Smooth muscle cell (in vitro differentiated cells): ENCODE data around the gene SPTBN4. TPM values are rescaled to one million over a fixed set of nuclear protein-coding genes. Genes with fewer than 3 reads are reported as not detected.
A peak's percentile ranks its signal among the peaks of the same experiment; 100 is the strongest.
"Not testable (repeated sequence)": the region's sequence is repeated elsewhere in the genome, so short reads cannot be mapped to it uniquely, and the experiment has no call there.

Experiments used
- DNase-seq: peaks from one replicate; lab custom pipeline; 2025; ENCODE audit not compliant: unreplicated experiment; lab: John Stamatoyannopoulos, UW
- H2AFZ ChIP-seq: fragments of 200-600 bp; sonication (generic); 2 replicates; pipeline ENCODE4 v1.6.0; 2016; ENCODE audit warnings: antibody characterized with exemption, low read depth, mild to moderate bottlenecking
- H3F3A ChIP-seq: fragments of 200-600 bp; sonication (generic); 2 replicates; pipeline ENCODE4 v1.6.0; 2017; ENCODE audit warnings: antibody characterized with exemption, low read depth
- H3K27ac ChIP-seq: fragments of 200-600 bp; sonication (generic); 2 replicates; pipeline ENCODE4 v1.5.1; 2016; ENCODE audit warnings: low read depth, mild to moderate bottlenecking
- H3K27me3 ChIP-seq: fragments of 200-600 bp; sonication (generic); 2 replicates; pipeline ENCODE4 v1.6.1; 2016; ENCODE audit warnings: low read depth, mild to moderate bottlenecking
- H3K36me3 ChIP-seq: fragments of 200-600 bp; sonication (generic); 2 replicates; pipeline ENCODE4 v1.5.1; 2016; ENCODE audit warnings: low read depth
- H3K4me1 ChIP-seq: fragments of 200-600 bp; sonication (generic); 2 replicates; pipeline ENCODE4 v1.5.1; 2016; ENCODE audit warnings: low read depth
- H3K4me2 ChIP-seq: fragments of 200-600 bp; sonication (generic); 2 replicates; pipeline ENCODE4 v1.6.0; 2016; ENCODE audit warnings: mild to moderate bottlenecking
- H3K4me3 ChIP-seq: fragments of 200-600 bp; sonication (generic); 2 replicates; pipeline ENCODE4 v1.5.1; 2016; ENCODE audit warnings: mild to moderate bottlenecking
- H3K79me2 ChIP-seq: fragments of 200-600 bp; sonication (generic); 2 replicates; pipeline ENCODE4 v1.6.0; 2016; ENCODE audit warnings: low read depth, mild to moderate bottlenecking
- H3K9ac ChIP-seq: fragments of 200-600 bp; sonication (generic); 2 replicates; pipeline ENCODE4 v1.6.0; 2016; ENCODE audit warnings: low read depth
- H3K9me3 ChIP-seq: fragments of 200-600 bp; sonication (generic); replicated peaks from 2 replicates; pipeline ENCODE4 v1.5.1; 2016; ENCODE audit warnings: low read depth
- H4K20me1 ChIP-seq: fragments of 200-600 bp; sonication (generic); 2 replicates; pipeline ENCODE4 v1.6.0; 2016; ENCODE audit warnings: low read depth
- WGBS: methylation state at CpG from one replicate; pipeline ENCODE4 v1.1.7; 2016; ENCODE audit warnings: low lambda C conversion rate; 5-methylcytosine and 5-hydroxymethylcytosine counted together
- polyA plus RNA-seq: library from polyadenylated mRNA; unstranded; fragments of >200 nt; fragmentation: Nextera tagmentation; extraction: Ambion mirVana; gene quantifications from 2 replicates; pipeline ENCODE4 v1.2.1, GENCODE V29; 2016
- total RNA-seq: library from RNA; depleted of rRNA; stranded (reverse); fragments of >200 nt; gene quantifications from 2 replicates; pipeline ENCODE4 v1.2.3, GENCODE V29; 2014
- TF ChIP-seq, protein P1 (sequence below): fragments of 200-600 bp; sonication (generic); IDR thresholded peaks from 2 replicates; pipeline ENCODE4 v1.5.1; 2017; ENCODE audit warnings: borderline replicate concordance, mild to moderate bottlenecking, antibody characterized with exemption; ENCODE audit not compliant: insufficient read depth, poor library complexity, severe bottlenecking

SPTBN4 gene
- total and polyA plus RNA-seq, 2 experiments from 2014 or later: 1.0 to 1.2 TPM

GRCh38 chr19:40431698-40432097, 35.1 kb upstream of the SPTBN4 start:
- no peak for DNase-seq
- 94% methylated on average over 3 of the region's 3 CpGs for WGBS
- Histone ChIP-seq H3K9ac (no peak overlapping the region), H3K79me2 (peaks cover 3% of the 10 kb centered on the region), H3K36me3 (no peaks in the 10 kb centered on the region), H3K9me3 (no peaks in the 10 kb centered on the region), H3F3A (peaks cover 30% of the 10 kb centered on the region), H2AFZ (no peak overlapping the region), H3K4me3 (no peak overlapping the region), H3K27me3 (no peaks in the 10 kb centered on the region), H3K4me1 (peaks cover 16% of the 10 kb centered on the region), H3K27ac (peak overlapping the region; percentile 95), H3K4me2 (no peak overlapping the region), H4K20me1 (no peaks in the 10 kb centered on the region)
- TF ChIP-seq, protein P1, sequence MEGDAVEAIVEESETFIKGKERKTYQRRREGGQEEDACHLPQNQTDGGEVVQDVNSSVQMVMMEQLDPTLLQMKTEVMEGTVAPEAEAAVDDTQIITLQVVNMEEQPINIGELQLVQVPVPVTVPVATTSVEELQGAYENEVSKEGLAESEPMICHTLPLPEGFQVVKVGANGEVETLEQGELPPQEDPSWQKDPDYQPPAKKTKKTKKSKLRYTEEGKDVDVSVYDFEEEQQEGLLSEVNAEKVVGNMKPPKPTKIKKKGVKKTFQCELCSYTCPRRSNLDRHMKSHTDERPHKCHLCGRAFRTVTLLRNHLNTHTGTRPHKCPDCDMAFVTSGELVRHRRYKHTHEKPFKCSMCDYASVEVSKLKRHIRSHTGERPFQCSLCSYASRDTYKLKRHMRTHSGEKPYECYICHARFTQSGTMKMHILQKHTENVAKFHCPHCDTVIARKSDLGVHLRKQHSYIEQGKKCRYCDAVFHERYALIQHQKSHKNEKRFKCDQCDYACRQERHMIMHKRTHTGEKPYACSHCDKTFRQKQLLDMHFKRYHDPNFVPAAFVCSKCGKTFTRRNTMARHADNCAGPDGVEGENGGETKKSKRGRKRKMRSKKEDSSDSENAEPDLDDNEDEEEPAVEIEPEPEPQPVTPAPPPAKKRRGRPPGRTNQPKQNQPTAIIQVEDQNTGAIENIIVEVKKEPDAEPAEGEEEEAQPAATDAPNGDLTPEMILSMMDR: no peak

DNA sequence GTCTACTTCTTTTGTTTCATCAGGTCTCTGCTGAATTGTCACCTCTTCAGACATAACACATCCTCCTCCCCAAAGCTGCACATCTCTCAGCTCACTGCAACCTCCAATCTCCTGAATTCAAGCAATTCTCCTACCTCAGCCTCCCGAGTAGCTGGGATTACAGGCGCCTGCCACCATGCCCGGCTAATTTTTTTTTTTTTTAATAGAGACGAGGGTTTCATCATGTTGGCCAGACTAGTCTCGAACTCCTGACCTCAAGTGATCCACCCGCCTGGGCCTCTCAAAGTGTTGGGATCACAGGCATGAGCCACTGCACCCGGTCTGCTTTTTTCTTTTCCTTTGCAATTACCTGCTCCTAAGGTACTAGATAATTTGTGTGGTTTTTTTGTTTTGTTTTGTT, 34.0 kb upstream of the SPTBN4 start:
- H3K27me3 ChIP-seq, H3K36me3 ChIP-seq, DNase-seq, H3K79me2 ChIP-seq, H3K9me3 ChIP-seq, H2AFZ ChIP-seq, H4K20me1 ChIP-seq: not testable (repeated sequence)
- WGBS: 56% methylated on average over 7 of the region's 7 CpGs
- Histone ChIP-seq H3F3A (peaks cover 30% of the 10 kb centered on the region), H3K27ac (peak overlapping the region; percentile 95), H3K4me1 (peaks cover 16% of the 10 kb centered on the region), H3K9ac (peak overlapping the region; percentile 82), H3K4me2 (peak overlapping the region; percentile 82), H3K4me3 (peak overlapping the region; percentile 50)

- Histone ChIP-seq H3K4me1 (peaks cover 16% of the 10 kb centered on the region), H2AFZ (peak overlapping the region; percentile 92), H4K20me1 (no peaks in the 10 kb centered on the region), H3K9me3 (no peaks in the 10 kb centered on the region), H3K4me2 (peak overlapping the region; percentile 82), H3F3A (peaks cover 30% of the 10 kb centered on the region), H3K9ac (peak overlapping the region; percentile 82), H3K36me3 (no peaks in the 10 kb centered on the region), H3K27ac (peak overlapping the region; percentile 95), H3K27me3 (no peaks in the 10 kb centered on the region), H3K79me2 (no peaks in the 10 kb centered on the region), H3K4me3 (peak overlapping the region; percentile 50)
- WGBS: 4% methylated on average over 20 of the region's 50 CpGs
- DNase-seq: peak; percentile 59
- TF ChIP-seq, protein P1: no peak
Observed at GRCh38 chr19:40433391-40434216, 33.2 kb upstream of the SPTBN4 start.

GRCh38 chr19:40438284-40438683, 28.5 kb upstream of the SPTBN4 start:
- Histone ChIP-seq H3K79me2 (peaks cover 30% of the 10 kb centered on the region), H3K9me3 (no peaks in the 10 kb centered on the region), H4K20me1 (peaks cover 37% of the 10 kb centered on the region), H3K4me1 (peaks cover 12% of the 10 kb centered on the region), H3K4me2 (no peak overlapping the region), H3K9ac (no peak overlapping the region), H3F3A (peaks cover 33% of the 10 kb centered on the region), H3K36me3 (no peaks in the 10 kb centered on the region), H3K27ac (no peak overlapping the region), H3K27me3 (no peaks in the 10 kb centered on the region), H3K4me3 (no peak overlapping the region), H2AFZ (no peak overlapping the region)
- WGBS: 98% methylated on average over 3 of the region's 3 CpGs
- TF ChIP-seq, protein P1: no peak
- DNase-seq: no peak
